ENCODE measurements around the gene HNRNPA3. TPM values are rescaled to one million over a fixed set of nuclear protein-coding genes. Genes with fewer than 3 reads are reported as not detected.

The HNRNPA3 gene
- total RNA-seq, 1 experiment from 2014 or later: 328 TPM

- no peak for TF ChIP-seq ELF1 (IDR thresholded peaks at IDR 0.05; ENCODE audit: borderline replicate concordance, low read depth)
- TF ChIP-seq SP1 (IDR thresholded peaks at IDR 0.05; ENCODE audit: low read depth): peak; percentile 51
- TF ChIP-seq FOSL1 (IDR thresholded peaks at IDR 0.05; ENCODE audit: low read depth): no peak
- TF ChIP-seq JUND (IDR thresholded peaks at IDR 0.05): no peak; the same call in 1 of the 2 replicates
- TF ChIP-seq POLR2AphosphoS5 (IDR thresholded peaks at IDR 0.05; ENCODE audit: low read depth, low read length): peak; percentile 92
- TF ChIP-seq RAD21 (IDR thresholded peaks at IDR 0.05; ENCODE audit: low read depth): no peak
- peak; percentile 59; the same call in 1 of the 2 replicates for TF ChIP-seq EGR1 (IDR thresholded peaks at IDR 0.05; ENCODE audit: low read depth)
- no peak for TF ChIP-seq EZH2 (IDR thresholded peaks at IDR 0.05)
These were observed at the start of gene HNRNPA3 (continued) for GRCh38 chr2:177212106-177212890.

- Histone ChIP-seq H3K9me2 (ENCODE audit: insufficient read depth) (no peaks in the 10 kb centered on the region), H3K9me3 (ENCODE audit: control insufficient read depth in 1 of 2, insufficient read depth in 1 of 2, low read depth in 1 of 2, low read length in 2 of 2) (no peaks in the 10 kb centered on the region), H4K20me1 (ENCODE audit: insufficient read depth) (no peaks in the 10 kb centered on the region), H3K4me1 (ENCODE audit: control insufficient read depth in 1 of 2, insufficient read depth in 2 of 2, low read length in 2 of 2) (peaks cover 37 to 62% of the 10 kb centered on the region in 2 experiments), H3K9ac (ENCODE audit: low read length) (peak overlapping the region; percentile 69), H2AFZ (ENCODE audit: low read depth, low read length, poor library complexity, severe bottlenecking) (peak overlapping the region; percentile 76), H3K4me2 (ENCODE audit: low read length) (peak overlapping the region; percentile 86), H3K27ac (ENCODE audit: low read depth, low read length) (no peak overlapping the region), H3K4me3 (replicated peaks in 1 of 2; ENCODE audit: low read depth in 1 of 2, low read length in 2 of 2) (peak overlapping the region; percentile 29 to 50), H3K36me3 (ENCODE audit: control insufficient read depth in 1 of 2, insufficient read depth in 2 of 2, low read length in 2 of 2) (no peaks in the 10 kb centered on the region), H3K27me3 (ENCODE audit: insufficient read depth, low read length) (no peaks in the 10 kb centered on the region), H3K79me2 (ENCODE audit: insufficient read depth, low read length) (no peaks in the 10 kb centered on the region)
- BruUV-seq (replicated peaks): no TSS peak
- TF ChIP-seq SRF (IDR thresholded peaks at IDR 0.05; ENCODE audit: low read depth) (no peak), FOSL1 (IDR thresholded peaks at IDR 0.05; ENCODE audit: low read depth) (no peak), TCF7L2 (IDR thresholded peaks at IDR 0.05; ENCODE audit: borderline replicate concordance, extremely low read depth, insufficient read depth, insufficient read length) (no peak), EZH2 (IDR thresholded peaks at IDR 0.05) (no peak), SIN3A (IDR thresholded peaks at IDR 0.05; ENCODE audit: low read depth) (no peak), EGR1 (IDR thresholded peaks at IDR 0.05; ENCODE audit: low read depth) (no peak), JUND (IDR thresholded peaks at IDR 0.05) (no peak)
- RAD21 ChIA-PET (ENCODE audit: low non-redundant PET in 1 of 2, low total read pairs in 2 of 2, uncharacterized antibody in 2 of 2, unreplicated experiment in 2 of 2): interaction anchor here (0.6 to 1.9 kb wide), 8 partner anchors 76 to 1037 kb away, joined by 3 to 9 read pairs (median 3); no protein-coding TSS in a partner anchor
- ATAC-seq: no peak
- CTCF ChIA-PET: interaction anchor here (0.6 to 4.6 kb wide), 25 partner anchors 10 to 1037 kb away, joined by 3 to 65 read pairs (median 6); partner anchors contain the start of gene NFE2L2
- no peak for DNase-seq (ENCODE audit: low read depth, low spot score)
- POLR2A ChIA-PET: interaction anchor here (0.9 to 3.8 kb wide), 5 partner anchors 48 to 174 kb away, joined by 4 to 22 read pairs (median 5); partner anchors contain the start of genes HNRNPA3 and NFE2L2
- intact Hi-C loops (cut with micrococcal nuclease): loop anchor here (1.0 to 5.0 kb wide), 8 partner anchors 49 to 1037 kb away; partner anchors contain the start of genes HNRNPA3 and HOXD8
These were observed 48.5 kb upstream of the HNRNPA3 start for GRCh38 chr2:177164131-177164530.
